H1 (cell line): ENCODE data around the gene ADGRB2. TPM values are rescaled to one million over a fixed set of nuclear protein-coding genes. Genes with fewer than 3 reads are reported as not detected.
A peak's percentile ranks its signal among the peaks of the same experiment; 100 is the strongest.

Source experiments
- CTCF ChIA-PET: fragments of 300-600 bp; sonication (Branson Sonifier 250); formaldehyde crosslinking; loops from one replicate; lab custom pipeline; 2021; ENCODE audit not compliant: partially characterized antibody; lab: Charles Lee
- POLR2A ChIA-PET: fragments of 300-600 bp; sonication (Branson Sonifier 250); formaldehyde crosslinking; loops from one replicate; lab custom pipeline; 2021; ENCODE audit warnings: inconsistent platforms; ENCODE audit not compliant: partially characterized antibody; lab: Charles Lee
- DNase-seq, 2 experiments: peaks; one replicate each; pipeline versions ENCODE4 v3.0.0 to v3.0.0-alpha.2; 2010 to 2022; ENCODE audit warnings: low spot score in 2 of 2, low read depth in 1 of 2, mixed read lengths in 1 of 2
- FAIRE-seq: peaks from 2 replicates; lab custom pipeline; 2011; peaks lifted over from hg19 to GRCh38; lab: Jason Lieb, UNC
- H2AFZ ChIP-seq: 2 replicates; pipeline ENCODE4 v1.8.1; 2012; ENCODE audit warnings: low read length, inconsistent platforms
- H2AK5ac ChIP-seq: 2 replicates; pipeline ENCODE4 v1.6.1; 2013; ENCODE audit warnings: low read depth, low read length
- H2BK120ac ChIP-seq: replicated peaks from 2 replicates; pipeline ENCODE3; 2013; ENCODE audit warnings: low read depth, low read length, inconsistent platforms
- H2BK12ac ChIP-seq: 2 replicates; pipeline ENCODE4 v1.6.1; 2013; ENCODE audit warnings: low read depth, low read length
- H2BK15ac ChIP-seq: 2 replicates; pipeline ENCODE4 v1.6.1; 2013; ENCODE audit warnings: low read length
- H2BK20ac ChIP-seq: 2 replicates; pipeline ENCODE4 v1.6.1; 2013; ENCODE audit warnings: low read length
- H2BK5ac ChIP-seq: 2 replicates; pipeline ENCODE4 v1.6.1; 2013; ENCODE audit warnings: low read depth, low read length
- H3K14ac ChIP-seq: 2 replicates; pipeline ENCODE4 v1.6.1; 2013; ENCODE audit warnings: inconsistent platforms; ENCODE audit not compliant: insufficient read length
- H3K18ac ChIP-seq: 2 replicates; pipeline ENCODE4 v1.6.1; 2013; ENCODE audit warnings: low read length; ENCODE audit errors: extremely low read depth
- H3K23ac ChIP-seq: 2 replicates; pipeline ENCODE4 v1.6.1; 2013; ENCODE audit warnings: inconsistent platforms; ENCODE audit not compliant: insufficient read length
- H3K23me2 ChIP-seq: 2 replicates; pipeline ENCODE4 v1.6.1; 2013; ENCODE audit warnings: low read depth, low read length
- H3K27ac ChIP-seq: 2 replicates; pipeline ENCODE4 v1.6.1; 2011; ENCODE audit warnings: low read depth, low read length, inconsistent platforms
- H3K27me3 ChIP-seq, 4 experiments: replicated peaks in 1 of 4; 1 replicate in 1 of 4; 2 replicates in 3 of 4; pipeline versions ENCODE4 v1.6.1 to v1.8.1; 2011 to 2013; ENCODE audit warnings: low read length in 3 of 4, mild to moderate bottlenecking in 3 of 4, inconsistent platforms in 2 of 4, mixed read lengths in 2 of 4, moderate library complexity in 1 of 4; ENCODE audit not compliant: control insufficient read depth in 3 of 4, insufficient read depth in 3 of 4; ENCODE audit errors: extremely low read depth in 1 of 4
- H3K36me3 ChIP-seq, 4 experiments: 2 replicates each; pipeline versions ENCODE4 v1.6.1 to v1.8.1; 2011 to 2013; ENCODE audit warnings: mild to moderate bottlenecking in 4 of 4, low read length in 3 of 4, moderate library complexity in 2 of 4, control low read depth in 1 of 4, inconsistent platforms in 1 of 4; ENCODE audit not compliant: insufficient read depth in 4 of 4, control insufficient read depth in 2 of 4
- H3K4ac ChIP-seq: replicated peaks from 2 replicates; pipeline ENCODE3; 2013; ENCODE audit warnings: low read length, low read depth, mixed read lengths, inconsistent platforms; ENCODE audit not compliant: insufficient read length
- H3K4me1 ChIP-seq, 4 experiments: replicated peaks in 1 of 4; 1 replicate in 1 of 4; 2 replicates in 3 of 4; pipeline versions ENCODE4 v1.6.1 to v1.8.1; 2011 to 2013; ENCODE audit warnings: low read length in 3 of 4, inconsistent platforms in 2 of 4, mixed read lengths in 1 of 4; ENCODE audit not compliant: insufficient read depth in 4 of 4, control insufficient read depth in 3 of 4
- H3K4me2 ChIP-seq, 2 experiments: 2 replicates each; pipeline versions ENCODE4 v1.6.1 to v1.8.1; 2011 to 2013; ENCODE audit warnings: low read depth in 2 of 2, low read length in 2 of 2, control low read depth in 1 of 2, inconsistent platforms in 1 of 2, mild to moderate bottlenecking in 1 of 2; ENCODE audit not compliant: insufficient read depth in 1 of 2
- H3K4me3 ChIP-seq, 4 experiments: fragments of 200-600, 300-600 bp in 1 of 4; sonication (generic), shearing (Covaris generic), sonication (Bioruptor Twin) in 1 of 4; 2 replicates each; pipeline versions ENCODE4 v1.5.1 to v1.8.1; 2011 to 2016; ENCODE audit warnings: low read length in 4 of 4, low read depth in 3 of 4, control low read depth in 2 of 4, inconsistent platforms in 2 of 4, mild to moderate bottlenecking in 2 of 4, mixed read lengths in 1 of 4, moderate library complexity in 1 of 4; ENCODE audit not compliant: insufficient read depth in 2 of 4; ENCODE audit errors: extremely low read depth in 1 of 4
- H3K56ac ChIP-seq: replicated peaks from 2 replicates; pipeline ENCODE3; 2013; ENCODE audit warnings: low read depth, mild to moderate bottlenecking, mixed read lengths, low read length, inconsistent platforms; ENCODE audit not compliant: insufficient read length
- H3K79me1 ChIP-seq: 2 replicates; pipeline ENCODE4 v1.6.1; 2013; ENCODE audit warnings: low read depth, low read length, control low read depth
- H3K79me2 ChIP-seq, 2 experiments: 2 replicates each; pipeline versions ENCODE4 v1.6.1 to v1.8.1; 2012 to 2013; ENCODE audit warnings: low read length in 2 of 2, mild to moderate bottlenecking in 2 of 2, inconsistent platforms in 1 of 2; ENCODE audit not compliant: insufficient read depth in 2 of 2, control insufficient read depth in 1 of 2
- H3K9ac ChIP-seq, 4 experiments: replicated peaks in 1 of 4; 1 replicate in 1 of 4; 2 replicates in 3 of 4; pipeline versions ENCODE4 v1.6.1 to v1.8.1; 2011 to 2013; ENCODE audit warnings: low read depth in 3 of 4, low read length in 3 of 4, control low read depth in 2 of 4, mild to moderate bottlenecking in 2 of 4, moderate library complexity in 2 of 4, inconsistent platforms in 1 of 4; ENCODE audit errors: extremely low read depth in 1 of 4
- H3K9me3 ChIP-seq, 2 experiments: 2 replicates each; pipeline versions ENCODE4 v1.6.1 to v1.8.1; 2012 to 2013; ENCODE audit warnings: mild to moderate bottlenecking in 2 of 2, moderate library complexity in 2 of 2, control low read depth in 1 of 2, inconsistent platforms in 1 of 2, low read depth in 1 of 2, low read length in 1 of 2, mixed read lengths in 1 of 2; ENCODE audit not compliant: insufficient read depth in 2 of 2
- H4K20me1 ChIP-seq, 2 experiments: replicated peaks in 1 of 2; 2 replicates each; pipeline versions ENCODE3 to v1.8.1; 2011 to 2013; ENCODE audit warnings: inconsistent platforms in 2 of 2, low read length in 2 of 2, mild to moderate bottlenecking in 1 of 2; ENCODE audit not compliant: insufficient read depth in 2 of 2, control insufficient read depth in 1 of 2
- H4K5ac ChIP-seq: 2 replicates; pipeline ENCODE4 v1.6.1; 2013; ENCODE audit warnings: low read length, low read depth, mixed read lengths, inconsistent platforms; ENCODE audit not compliant: insufficient read length
- H4K8ac ChIP-seq: 2 replicates; pipeline ENCODE4 v1.8.0; 2013; ENCODE audit warnings: mild to moderate bottlenecking, moderate library complexity, low read length, inconsistent platforms; ENCODE audit not compliant: insufficient read depth; ENCODE audit errors: extremely low read depth
- H4K91ac ChIP-seq: replicated peaks from 2 replicates; pipeline ENCODE3; 2013; ENCODE audit warnings: low read length, mixed read lengths, inconsistent platforms; ENCODE audit not compliant: insufficient read length
- BRCA1 ChIP-seq: IDR thresholded peaks from 2 replicates; pipeline ENCODE4 v1.6.1; 2012; ENCODE audit warnings: low read depth, low read length, improper control_type of control experiment
- GABPA ChIP-seq: IDR thresholded peaks from 2 replicates; pipeline ENCODE4 v1.6.1; 2011; ENCODE audit warnings: mild to moderate bottlenecking, low read length, moderate library complexity, borderline replicate concordance; ENCODE audit not compliant: insufficient read depth
- JUND ChIP-seq: IDR thresholded peaks from 2 replicates; pipeline ENCODE4 v1.6.1; 2011; ENCODE audit warnings: mild to moderate bottlenecking, improper control_type of control experiment, low read length
- PHF8 ChIP-seq: fragments of 200-600 bp; sonication (generic); conservative IDR thresholded peaks from 2 replicates; pipeline ENCODE4 v1.7.1; 2012; ENCODE audit warnings: low read depth, mild to moderate bottlenecking, inconsistent platforms, low read length, moderate library complexity
- RAD21 ChIP-seq, 2 experiments: IDR thresholded peaks in 1 of 2; conservative IDR thresholded peaks in 1 of 2; 2 replicates each; pipeline ENCODE4 v1.6.1; 2011; ENCODE audit warnings: low read depth in 2 of 2, low read length in 2 of 2, improper control_type of control experiment in 1 of 2, inconsistent platforms in 1 of 2, mild to moderate bottlenecking in 1 of 2, moderate library complexity in 1 of 2
- SIRT6 ChIP-seq: IDR thresholded peaks from one replicate; pipeline ENCODE4 v1.7.1; 2012; ENCODE audit warnings: low read length, inconsistent platforms
- SIX5 ChIP-seq: IDR thresholded peaks from 2 replicates; pipeline ENCODE4 v1.6.1; 2011; ENCODE audit warnings: mild to moderate bottlenecking, low read depth, low read length
- WGBS, 2 experiments: shearing (Covaris generic) in 1 of 2; methylation state at CpG; one replicate each; pipeline versions ENCODE4 v1.1.6 to v1.1.7; 2013 to 2015; ENCODE audit warnings: low lambda C conversion rate in 2 of 2, mixed read lengths in 2 of 2, inconsistent platforms in 1 of 2, low coverage in 1 of 2, missing lambda C conversion rate in 1 of 2; ENCODE audit not compliant: insufficient replicate concordance in 2 of 2, insufficient coverage in 1 of 2, insufficient read length in 1 of 2; ENCODE audit errors: extremely low coverage in 1 of 2, missing lambda C conversion rate in 1 of 2; 5-methylcytosine and 5-hydroxymethylcytosine counted together
- polyA plus RNA-seq, 7 experiments: library from polyadenylated mRNA; depleted of rRNA in 3 of 7; stranded (reverse) in 5 of 7; unstranded in 2 of 7; fragments of >200 nt in 5 of 7; fragments of 200-250 nt in 2 of 7; gene quantifications; 1 replicate in 5 of 7; 2 replicates in 1 of 7; 4 replicates in 1 of 7; pipeline versions ENCODE4 v1.2.1 to v1.2.3, GENCODE V29; 2011 to 2013; ENCODE audit warnings: missing spikeins in 2 of 7, mixed read lengths in 2 of 7
- total RNA-seq: library from RNA; stranded (reverse); fragmentation: NEBNext Ultra II Directional; extraction: Animal tissue kit (Norgen Biotek cat#: 25700); gene quantifications from 2 replicates; pipeline ENCODE4 v1.2.1, GENCODE V29; 2021
- TF ChIP-seq, protein P1 (sequence below), 3 experiments: IDR thresholded peaks; 1 replicate in 2 of 3; 2 replicates in 1 of 3; pipeline versions ENCODE4 v1.5.1 to v1.6.1; 2011; ENCODE audit warnings: low read length in 3 of 3, mild to moderate bottlenecking in 3 of 3, inconsistent platforms in 2 of 3, low read depth in 1 of 3, moderate library complexity in 1 of 3; ENCODE audit not compliant: insufficient read depth in 1 of 3; ENCODE audit errors: control extremely low read depth in 1 of 3

ADGRB2 gene
- total and polyA plus RNA-seq, 2 of the 8 experiments (the other 6 are each of a cell fraction or from before 2014, with no cell fraction given): 15.6 to 26.2 TPM

DNA sequence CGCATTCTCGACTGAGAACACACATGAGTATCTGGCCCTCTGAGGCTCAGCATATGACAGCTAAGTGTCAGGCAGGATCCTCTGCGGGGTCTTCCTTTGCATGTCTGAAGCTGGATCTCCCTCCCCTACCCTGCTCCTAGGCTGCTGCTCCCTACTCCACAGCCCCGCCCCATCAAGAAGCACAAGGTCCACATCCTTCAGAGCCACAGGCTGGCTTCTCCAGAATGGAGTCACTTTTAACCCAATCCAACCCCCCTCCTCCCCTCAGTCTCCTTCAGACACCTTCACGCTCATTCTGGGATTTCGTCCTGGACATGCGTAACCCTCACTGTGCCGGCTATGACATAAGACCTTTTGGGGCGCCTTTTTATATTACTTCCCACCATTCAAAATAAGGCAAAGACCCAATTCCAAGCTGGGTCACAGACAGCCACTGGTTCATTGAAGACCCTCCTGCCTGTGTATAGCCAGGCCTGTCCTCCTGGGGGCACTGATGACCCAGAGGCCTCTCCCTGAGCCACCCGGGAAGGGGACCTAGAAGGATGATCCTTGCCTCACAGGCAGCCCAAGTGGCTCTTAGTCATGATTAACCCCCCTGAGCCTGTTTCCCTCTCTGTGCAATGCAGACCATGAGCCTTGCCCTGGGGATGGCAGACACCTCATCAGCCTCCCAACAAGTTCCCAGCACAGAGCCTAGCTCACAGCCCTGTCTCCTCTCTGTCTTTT lies 4.7 kb downstream of the ADGRB2 start:
- peak overlapping the region in 1 of 4 experiments; percentile 77; a peak in 1 of 8 replicates for H3K4me3 ChIP-seq
- no peak overlapping the region for H3K27ac ChIP-seq
- H2BK15ac ChIP-seq: peak overlapping the region; percentile 98
- H3K79me1 ChIP-seq: peaks cover 3% of the 10 kb centered on the region
- POLR2A ChIA-PET: interaction anchor here (0.8 to 2.5 kb wide), 11 partner anchors 11 to 446 kb away, joined by 3 to 10 read pairs (median 3); partner anchors contain the start of genes IQCC and TMEM39B
- peaks cover 19 to 35% (median 22%) of the 10 kb centered on the region in 4 experiments for H3K4me1 ChIP-seq
- no peak overlapping the region for H3K23ac ChIP-seq
- no peak overlapping the region for H4K8ac ChIP-seq
- H4K20me1 ChIP-seq: peaks cover 2 to 11% of the 10 kb centered on the region in 2 experiments
- no peaks in the 10 kb centered on the region for H3K9me3 ChIP-seq
- H3K36me3 ChIP-seq: no peaks in the 10 kb centered on the region
- H2BK20ac ChIP-seq: peak overlapping the region; percentile 75; the same call in 1 of the 2 replicates
- DNase-seq (no peak), FAIRE-seq (no peak)
- no peak overlapping the region for H3K56ac ChIP-seq
- peaks cover 15% of the 10 kb centered on the region for H3K23me2 ChIP-seq
- no peak overlapping the region for H4K5ac ChIP-seq
- 77% methylated on average over 10 of the region's 10 CpGs; no CpG with 5 or more reads in 1 of the 2 experiments for WGBS, 2 experiments
- no peak overlapping the region; a peak in 1 of 7 replicates for H3K9ac ChIP-seq
- peak overlapping the region; percentile 68 for H4K91ac ChIP-seq
- H2AK5ac ChIP-seq: peak overlapping the region; percentile 93; the same call in 1 of the 2 replicates
- peaks cover 0 to 4% of the 10 kb centered on the region in 2 experiments; a peak in 1 of 4 replicates for H3K79me2 ChIP-seq
- CTCF ChIA-PET: interaction anchor here (0.6 to 14.0 kb wide), 23 partner anchors 9 to 595 kb away, joined by 3 to 206 read pairs (median 5); partner anchors contain the start of gene COL16A1
- H3K14ac ChIP-seq: no peak overlapping the region
- no peak overlapping the region for H3K4ac ChIP-seq
- H3K4me2 ChIP-seq: peak overlapping the region; percentile 78 to 86
- no peak overlapping the region for H2AFZ ChIP-seq
- no peak overlapping the region for H2BK120ac ChIP-seq
- H2BK5ac ChIP-seq: peak overlapping the region; percentile 48; the same call in 1 of the 2 replicates
- H2BK12ac ChIP-seq: peak overlapping the region; percentile 90; the same call in 1 of the 2 replicates
- peaks cover 0 to 10% (median 7%) of the 10 kb centered on the region in 4 experiments; a peak in 4 of 7 replicates for H3K27me3 ChIP-seq
- peak overlapping the region; percentile 64 for H3K18ac ChIP-seq
- no peak for TF ChIP-seq JUND
- TF ChIP-seq, protein P1, sequence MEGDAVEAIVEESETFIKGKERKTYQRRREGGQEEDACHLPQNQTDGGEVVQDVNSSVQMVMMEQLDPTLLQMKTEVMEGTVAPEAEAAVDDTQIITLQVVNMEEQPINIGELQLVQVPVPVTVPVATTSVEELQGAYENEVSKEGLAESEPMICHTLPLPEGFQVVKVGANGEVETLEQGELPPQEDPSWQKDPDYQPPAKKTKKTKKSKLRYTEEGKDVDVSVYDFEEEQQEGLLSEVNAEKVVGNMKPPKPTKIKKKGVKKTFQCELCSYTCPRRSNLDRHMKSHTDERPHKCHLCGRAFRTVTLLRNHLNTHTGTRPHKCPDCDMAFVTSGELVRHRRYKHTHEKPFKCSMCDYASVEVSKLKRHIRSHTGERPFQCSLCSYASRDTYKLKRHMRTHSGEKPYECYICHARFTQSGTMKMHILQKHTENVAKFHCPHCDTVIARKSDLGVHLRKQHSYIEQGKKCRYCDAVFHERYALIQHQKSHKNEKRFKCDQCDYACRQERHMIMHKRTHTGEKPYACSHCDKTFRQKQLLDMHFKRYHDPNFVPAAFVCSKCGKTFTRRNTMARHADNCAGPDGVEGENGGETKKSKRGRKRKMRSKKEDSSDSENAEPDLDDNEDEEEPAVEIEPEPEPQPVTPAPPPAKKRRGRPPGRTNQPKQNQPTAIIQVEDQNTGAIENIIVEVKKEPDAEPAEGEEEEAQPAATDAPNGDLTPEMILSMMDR (IDR thresholded peaks at IDR 0.05; ENCODE audit: control extremely low read depth in 1 of 3, insufficient read depth in 1 of 3, low read depth in 1 of 3, low read length in 3 of 3): peak in 2 of 3 experiments; percentile 26 to 37; a peak in 1 of 4 replicates
- no peak for TF ChIP-seq SIRT6
- TF ChIP-seq RAD21 (IDR thresholded peaks at IDR 0.05 in 1 of 2, conservative IDR thresholded peaks at IDR 0.05 in 1 of 2; ENCODE audit: low read depth in 2 of 2, low read length in 2 of 2): peak in 1 of 2 experiments; percentile 45; a peak in 2 of 4 replicates
- TF ChIP-seq SIX5: no peak
- no peak for TF ChIP-seq GABPA
- no peak for TF ChIP-seq PHF8
- no peak for TF ChIP-seq BRCA1
